Ishikawa (cell line): ENCODE measurements around the gene DIS3L2.

Experiments used
- CEBPB ChIP-seq: IDR thresholded peaks from 2 replicates; pipeline ENCODE4 v1.6.1; 2012
- EP300 ChIP-seq: IDR thresholded peaks from 2 replicates; pipeline ENCODE4 v1.6.1; 2012; ENCODE audit warnings: borderline replicate concordance
- FOXM1 ChIP-seq: IDR thresholded peaks from 2 replicates; pipeline ENCODE4 v1.6.1; 2012; ENCODE audit warnings: low read depth, borderline replicate concordance
- TAF1 ChIP-seq: IDR thresholded peaks from 2 replicates; pipeline ENCODE4 v1.6.1; 2012; ENCODE audit warnings: low read depth, mild to moderate bottlenecking
- TCF12 ChIP-seq: IDR thresholded peaks from 2 replicates; pipeline ENCODE4 v1.6.1; 2012; ENCODE audit warnings: low read depth
- YY1 ChIP-seq: IDR thresholded peaks from 2 replicates; pipeline ENCODE4 v1.6.1; 2012; ENCODE audit warnings: low read depth
- TF ChIP-seq, protein P1 (sequence below): IDR thresholded peaks from 2 replicates; pipeline ENCODE4 v1.6.1; 2012; ENCODE audit warnings: low read depth, mild to moderate bottlenecking

DNA sequence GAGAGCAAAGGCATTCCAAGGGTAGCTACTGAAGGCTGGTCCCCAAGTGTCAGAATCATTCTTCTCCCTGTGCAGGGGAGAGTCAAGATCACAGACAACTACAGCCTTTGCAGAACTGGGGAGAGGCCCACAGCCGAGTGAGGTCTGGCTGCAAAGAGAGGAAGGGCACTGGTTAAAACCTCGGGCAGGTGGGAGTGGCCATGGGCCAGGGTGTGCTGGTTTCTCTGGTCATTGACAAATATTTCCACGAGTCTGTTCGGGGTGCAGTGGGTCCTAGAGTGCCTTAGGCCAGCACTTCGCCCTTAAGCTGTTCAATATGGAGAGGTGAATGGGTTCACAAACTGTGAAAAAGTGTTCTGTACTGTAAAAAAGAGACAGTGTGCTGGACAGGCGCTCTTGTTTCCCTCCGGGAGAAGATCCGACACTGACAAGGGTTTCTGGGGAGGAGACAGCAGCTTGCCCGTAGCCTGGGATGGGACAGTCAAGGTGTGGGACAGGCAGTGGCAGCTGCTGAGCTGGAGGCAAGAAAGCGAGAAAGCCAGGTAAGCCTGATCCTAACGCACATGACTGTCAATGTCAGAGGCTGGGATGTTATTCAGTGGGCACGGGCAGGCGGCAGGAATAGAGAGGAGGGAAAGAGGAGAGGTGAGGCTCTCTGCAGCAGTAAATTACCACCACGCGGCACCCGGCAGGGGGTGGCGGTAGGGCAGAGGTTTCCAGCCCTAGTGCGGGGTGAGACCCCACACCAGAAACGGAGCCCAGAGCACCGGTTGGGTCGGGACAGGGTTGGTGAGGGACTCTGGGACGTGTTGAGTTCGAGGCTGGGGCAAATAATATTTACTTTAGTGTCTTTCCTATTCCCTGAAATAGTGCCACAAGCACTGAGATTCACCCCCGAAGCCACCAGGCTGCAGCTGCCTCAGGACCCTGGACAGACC lies 37.3 kb upstream of the DIS3L2 start:
- TF ChIP-seq TAF1, result no peak
- no peak for TF ChIP-seq FOXM1
- no peak for TF ChIP-seq CEBPB
- no peak for TF ChIP-seq EP300
- TF ChIP-seq YY1, result no peak
- TF ChIP-seq TCF12, result no peak
- TF ChIP-seq, protein P1, sequence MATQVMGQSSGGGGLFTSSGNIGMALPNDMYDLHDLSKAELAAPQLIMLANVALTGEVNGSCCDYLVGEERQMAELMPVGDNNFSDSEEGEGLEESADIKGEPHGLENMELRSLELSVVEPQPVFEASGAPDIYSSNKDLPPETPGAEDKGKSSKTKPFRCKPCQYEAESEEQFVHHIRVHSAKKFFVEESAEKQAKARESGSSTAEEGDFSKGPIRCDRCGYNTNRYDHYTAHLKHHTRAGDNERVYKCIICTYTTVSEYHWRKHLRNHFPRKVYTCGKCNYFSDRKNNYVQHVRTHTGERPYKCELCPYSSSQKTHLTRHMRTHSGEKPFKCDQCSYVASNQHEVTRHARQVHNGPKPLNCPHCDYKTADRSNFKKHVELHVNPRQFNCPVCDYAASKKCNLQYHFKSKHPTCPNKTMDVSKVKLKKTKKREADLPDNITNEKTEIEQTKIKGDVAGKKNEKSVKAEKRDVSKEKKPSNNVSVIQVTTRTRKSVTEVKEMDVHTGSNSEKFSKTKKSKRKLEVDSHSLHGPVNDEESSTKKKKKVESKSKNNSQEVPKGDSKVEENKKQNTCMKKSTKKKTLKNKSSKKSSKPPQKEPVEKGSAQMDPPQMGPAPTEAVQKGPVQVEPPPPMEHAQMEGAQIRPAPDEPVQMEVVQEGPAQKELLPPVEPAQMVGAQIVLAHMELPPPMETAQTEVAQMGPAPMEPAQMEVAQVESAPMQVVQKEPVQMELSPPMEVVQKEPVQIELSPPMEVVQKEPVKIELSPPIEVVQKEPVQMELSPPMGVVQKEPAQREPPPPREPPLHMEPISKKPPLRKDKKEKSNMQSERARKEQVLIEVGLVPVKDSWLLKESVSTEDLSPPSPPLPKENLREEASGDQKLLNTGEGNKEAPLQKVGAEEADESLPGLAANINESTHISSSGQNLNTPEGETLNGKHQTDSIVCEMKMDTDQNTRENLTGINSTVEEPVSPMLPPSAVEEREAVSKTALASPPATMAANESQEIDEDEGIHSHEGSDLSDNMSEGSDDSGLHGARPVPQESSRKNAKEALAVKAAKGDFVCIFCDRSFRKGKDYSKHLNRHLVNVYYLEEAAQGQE, result no peak
